GM23338 (cell line): ENCODE results near the gene SLC12A7. TPM values are rescaled to one million over a fixed set of nuclear protein-coding genes. Genes with fewer than 3 reads are reported as not detected.

ENCODE experiments used
- ATAC-seq: fragments of 200-7000 bp; cut with Tn5 transposase; 3 replicates; pipeline ENCODE4 v1.9.1; 2020
- DNase-seq: peaks from one replicate; pipeline ENCODE4 v3.0.0-alpha.2; 2015; ENCODE audit warnings: low spot score
- H2AFZ ChIP-seq: fragments of 200-600 bp; sonication (generic); 2 replicates; pipeline ENCODE4 v1.8.0; 2016; ENCODE audit warnings: antibody characterized with exemption, mild to moderate bottlenecking, moderate library complexity
- H3F3A ChIP-seq: fragments of 200-600 bp; sonication (generic); replicated peaks from 2 replicates; pipeline ENCODE4 v1.8.0; 2017; ENCODE audit warnings: antibody characterized with exemption, mixed run types, low read depth
- H3K27ac ChIP-seq: fragments of 200-600 bp; sonication (generic); 2 replicates; pipeline ENCODE4 v1.6.1; 2016; ENCODE audit warnings: low read depth
- H3K27me3 ChIP-seq: fragments of 200-600 bp; sonication (generic); 2 replicates; pipeline ENCODE4 v1.8.0; 2016; ENCODE audit warnings: mild to moderate bottlenecking, mixed run types, moderate library complexity; ENCODE audit not compliant: insufficient read depth
- H3K36me3 ChIP-seq: fragments of 200-600 bp; sonication (generic); 2 replicates; pipeline ENCODE4 v1.8.0; 2016; ENCODE audit warnings: mild to moderate bottlenecking; ENCODE audit not compliant: insufficient read depth
- H3K4me1 ChIP-seq: fragments of 200-600 bp; sonication (generic); 2 replicates; pipeline ENCODE4 v1.8.0; 2016; ENCODE audit warnings: mild to moderate bottlenecking, moderate library complexity; ENCODE audit not compliant: insufficient read depth
- H3K4me2 ChIP-seq: fragments of 200-600 bp; sonication (generic); 2 replicates; pipeline ENCODE4 v1.7.1; 2017; ENCODE audit warnings: mixed run types
- H3K4me3 ChIP-seq: fragments of 200-600 bp; sonication (generic); 2 replicates; pipeline ENCODE4 v1.6.1; 2016; ENCODE audit warnings: mixed run types
- H3K79me2 ChIP-seq: fragments of 200-600 bp; sonication (generic); replicated peaks from 2 replicates; pipeline ENCODE4 v1.8.0; 2017; ENCODE audit warnings: mild to moderate bottlenecking; ENCODE audit not compliant: insufficient read depth
- H3K9me2 ChIP-seq: fragments of 200-600 bp; sonication (generic); 2 replicates; pipeline ENCODE4 v1.8.0; 2017; ENCODE audit not compliant: insufficient read depth
- H4K20me1 ChIP-seq: fragments of 200-600 bp; sonication (generic); replicated peaks from 2 replicates; pipeline ENCODE4 v1.8.0; 2017; ENCODE audit warnings: mild to moderate bottlenecking; ENCODE audit not compliant: insufficient read depth
- H3K27ac Mint-ChIP-seq: 2 replicates; pipeline ENCODE4 v1.8.0; 2020; ENCODE audit warnings: inconsistent platforms, mild to moderate bottlenecking, moderate library complexity, mixed read lengths
- H3K27me3 Mint-ChIP-seq: 3 replicates; pipeline ENCODE4 v1.8.0; 2022; ENCODE audit warnings: low read depth, mild to moderate bottlenecking, moderate library complexity, mixed read lengths, inconsistent platforms; ENCODE audit not compliant: insufficient read depth, poor library complexity
- H3K36me3 Mint-ChIP-seq: 3 replicates; pipeline ENCODE4 v1.8.0; 2021; ENCODE audit warnings: low read depth, mild to moderate bottlenecking, inconsistent platforms, moderate library complexity, mixed read lengths
- H3K4me1 Mint-ChIP-seq: 3 replicates; pipeline ENCODE4 v1.8.0; 2020; ENCODE audit warnings: mild to moderate bottlenecking, inconsistent platforms, mixed read lengths
- H3K4me3 Mint-ChIP-seq: 3 replicates; pipeline ENCODE4 v1.8.0; 2021; ENCODE audit warnings: moderate library complexity, mild to moderate bottlenecking, inconsistent platforms, mixed read lengths
- H3K9me3 Mint-ChIP-seq: 3 replicates; pipeline ENCODE4 v1.8.0; 2020; ENCODE audit warnings: moderate library complexity, mild to moderate bottlenecking, inconsistent platforms, mixed read lengths
- CREB1 ChIP-seq: fragments of 250-450 bp; sonication (Bioruptor Pico); IDR thresholded peaks from 2 replicates; pipeline ENCODE4 v1.5.0; 2020; ENCODE audit warnings: low read depth, mild to moderate bottlenecking, moderate library complexity
- EZH2 ChIP-seq: fragments of 200-600 bp; sonication (generic); IDR thresholded peaks from one replicate; pipeline ENCODE4 v1.8.0; 2017; ENCODE audit warnings: antibody characterized with exemption, mild to moderate bottlenecking, low read depth; ENCODE audit not compliant: unreplicated experiment
- JUNB ChIP-seq: IDR thresholded peaks from one replicate; pipeline ENCODE4 v1.6.1; 2016; ENCODE audit warnings: antibody characterized with exemption; ENCODE audit not compliant: unreplicated experiment
- NANOG ChIP-seq: IDR thresholded peaks from 2 replicates; pipeline ENCODE4 v1.6.1; 2016; ENCODE audit warnings: antibody characterized with exemption, borderline replicate concordance
- POLR2AphosphoS5 ChIP-seq: IDR thresholded peaks from 2 replicates; pipeline ENCODE4 v1.6.1; 2016; ENCODE audit warnings: antibody characterized with exemption, low read depth
- STAT1 ChIP-seq: IDR thresholded peaks from one replicate; pipeline ENCODE4 v1.6.1; 2016; ENCODE audit warnings: antibody characterized with exemption; ENCODE audit not compliant: unreplicated experiment
- ZNF114 ChIP-seq: fragments of 250-450 bp; sonication (Bioruptor Pico); IDR thresholded peaks from 2 replicates; pipeline ENCODE4 v1.5.0; 2020; ENCODE audit warnings: mild to moderate bottlenecking, moderate library complexity
- ZNF331 ChIP-seq: fragments of 250-450 bp; sonication (Bioruptor Pico); IDR thresholded peaks from 2 replicates; pipeline ENCODE4 v1.5.0; 2020; ENCODE audit warnings: low read depth, mild to moderate bottlenecking, moderate library complexity
- polyA plus RNA-seq: library from polyadenylated mRNA; unstranded; fragments of >200 nt; fragmentation: Nextera tagmentation; extraction: Ambion mirVana; gene quantifications from 2 replicates; pipeline ENCODE4 v1.2.1, GENCODE V29; 2016
- total RNA-seq: library from RNA; depleted of rRNA; stranded (reverse); fragments of >200 nt; shearing (Covaris generic); gene quantifications from 2 replicates; pipeline ENCODE4 v1.2.3, GENCODE V29; 2014
- TF ChIP-seq, protein P1 (sequence below): IDR thresholded peaks from 2 replicates; pipeline ENCODE4 v1.6.1; 2016; ENCODE audit warnings: antibody characterized with exemption
- TF ChIP-seq, protein P2 (sequence below): fragments of 250-450 bp; sonication (Bioruptor Pico); IDR thresholded peaks from 2 replicates; pipeline ENCODE4 v1.5.0; 2020; ENCODE audit warnings: mild to moderate bottlenecking, moderate library complexity
- TF ChIP-seq, protein P3 (sequence below): IDR thresholded peaks from one replicate; pipeline ENCODE4 v1.6.1; 2018; ENCODE audit warnings: antibody characterized with exemption; ENCODE audit not compliant: unreplicated experiment
- TF ChIP-seq, protein P4 (sequence below), 2 experiments: fragments of 200-600 bp in 1 of 2; sonication (generic) in 1 of 2; conservative IDR thresholded peaks; 2 replicates each; pipeline versions ENCODE4 v1.5.1 to v1.6.1; 2016 to 2017; ENCODE audit warnings: antibody characterized with exemption in 2 of 2, low read depth in 2 of 2, mild to moderate bottlenecking in 2 of 2, moderate library complexity in 1 of 2

The SLC12A7 gene
- total and polyA plus RNA-seq, 2 experiments from 2014 or later = 7.4 to 32.2 TPM

DNA sequence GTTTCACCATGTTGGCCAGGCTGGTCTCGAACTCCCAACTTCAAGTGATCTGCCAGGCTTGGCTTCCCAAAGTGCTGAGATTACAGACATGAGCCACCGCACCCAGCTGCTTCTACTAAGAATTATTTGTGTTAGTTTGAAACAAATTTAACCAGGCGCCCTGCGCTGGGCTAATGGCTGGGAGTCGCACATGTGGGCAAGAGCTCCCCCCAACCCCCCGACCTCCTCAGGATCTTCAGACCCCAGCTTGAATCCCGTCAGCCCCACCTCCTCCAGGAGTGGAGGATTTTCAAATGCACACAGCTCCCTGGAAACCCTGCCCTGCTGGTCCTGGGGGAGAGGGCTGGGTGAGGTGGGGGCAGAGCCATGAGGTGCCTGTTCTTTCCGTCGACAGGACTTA lies 21.2 kb upstream of the SLC12A7 start:
- H3K79me2 ChIP-seq = no peaks in the 10 kb centered on the region
- H3K27ac ChIP-seq = no peak overlapping the region
- Mint-ChIP-seq H3K4me3 (no peak overlapping the region), H3K9me3 (peaks cover 5% of the 10 kb centered on the region; the same call in 2 of the 3 replicates), H3K4me1 (peaks cover 24% of the 10 kb centered on the region), H3K27ac (no peak overlapping the region), H3K36me3 (no peaks in the 10 kb centered on the region), H3K27me3 (peaks cover 18% of the 10 kb centered on the region)
- H4K20me1 ChIP-seq = no peaks in the 10 kb centered on the region
- ATAC-seq (no peak), DNase-seq (no peak)
- no peaks in the 10 kb centered on the region for H3K9me2 ChIP-seq
- H2AFZ ChIP-seq = no peak overlapping the region
- TF ChIP-seq EZH2 (no peak), STAT1 (no peak), ZNF114 (CRISPR knock-in tag) (no peak), CREB1 (no peak), JUNB (no peak), NANOG (no peak), POLR2AphosphoS5 (no peak), ZNF331 (CRISPR knock-in tag) (no peak)
- TF ChIP-seq, protein P1, sequence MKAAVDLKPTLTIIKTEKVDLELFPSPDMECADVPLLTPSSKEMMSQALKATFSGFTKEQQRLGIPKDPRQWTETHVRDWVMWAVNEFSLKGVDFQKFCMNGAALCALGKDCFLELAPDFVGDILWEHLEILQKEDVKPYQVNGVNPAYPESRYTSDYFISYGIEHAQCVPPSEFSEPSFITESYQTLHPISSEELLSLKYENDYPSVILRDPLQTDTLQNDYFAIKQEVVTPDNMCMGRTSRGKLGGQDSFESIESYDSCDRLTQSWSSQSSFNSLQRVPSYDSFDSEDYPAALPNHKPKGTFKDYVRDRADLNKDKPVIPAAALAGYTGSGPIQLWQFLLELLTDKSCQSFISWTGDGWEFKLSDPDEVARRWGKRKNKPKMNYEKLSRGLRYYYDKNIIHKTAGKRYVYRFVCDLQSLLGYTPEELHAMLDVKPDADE = no peak
- TF ChIP-seq, protein P2, sequence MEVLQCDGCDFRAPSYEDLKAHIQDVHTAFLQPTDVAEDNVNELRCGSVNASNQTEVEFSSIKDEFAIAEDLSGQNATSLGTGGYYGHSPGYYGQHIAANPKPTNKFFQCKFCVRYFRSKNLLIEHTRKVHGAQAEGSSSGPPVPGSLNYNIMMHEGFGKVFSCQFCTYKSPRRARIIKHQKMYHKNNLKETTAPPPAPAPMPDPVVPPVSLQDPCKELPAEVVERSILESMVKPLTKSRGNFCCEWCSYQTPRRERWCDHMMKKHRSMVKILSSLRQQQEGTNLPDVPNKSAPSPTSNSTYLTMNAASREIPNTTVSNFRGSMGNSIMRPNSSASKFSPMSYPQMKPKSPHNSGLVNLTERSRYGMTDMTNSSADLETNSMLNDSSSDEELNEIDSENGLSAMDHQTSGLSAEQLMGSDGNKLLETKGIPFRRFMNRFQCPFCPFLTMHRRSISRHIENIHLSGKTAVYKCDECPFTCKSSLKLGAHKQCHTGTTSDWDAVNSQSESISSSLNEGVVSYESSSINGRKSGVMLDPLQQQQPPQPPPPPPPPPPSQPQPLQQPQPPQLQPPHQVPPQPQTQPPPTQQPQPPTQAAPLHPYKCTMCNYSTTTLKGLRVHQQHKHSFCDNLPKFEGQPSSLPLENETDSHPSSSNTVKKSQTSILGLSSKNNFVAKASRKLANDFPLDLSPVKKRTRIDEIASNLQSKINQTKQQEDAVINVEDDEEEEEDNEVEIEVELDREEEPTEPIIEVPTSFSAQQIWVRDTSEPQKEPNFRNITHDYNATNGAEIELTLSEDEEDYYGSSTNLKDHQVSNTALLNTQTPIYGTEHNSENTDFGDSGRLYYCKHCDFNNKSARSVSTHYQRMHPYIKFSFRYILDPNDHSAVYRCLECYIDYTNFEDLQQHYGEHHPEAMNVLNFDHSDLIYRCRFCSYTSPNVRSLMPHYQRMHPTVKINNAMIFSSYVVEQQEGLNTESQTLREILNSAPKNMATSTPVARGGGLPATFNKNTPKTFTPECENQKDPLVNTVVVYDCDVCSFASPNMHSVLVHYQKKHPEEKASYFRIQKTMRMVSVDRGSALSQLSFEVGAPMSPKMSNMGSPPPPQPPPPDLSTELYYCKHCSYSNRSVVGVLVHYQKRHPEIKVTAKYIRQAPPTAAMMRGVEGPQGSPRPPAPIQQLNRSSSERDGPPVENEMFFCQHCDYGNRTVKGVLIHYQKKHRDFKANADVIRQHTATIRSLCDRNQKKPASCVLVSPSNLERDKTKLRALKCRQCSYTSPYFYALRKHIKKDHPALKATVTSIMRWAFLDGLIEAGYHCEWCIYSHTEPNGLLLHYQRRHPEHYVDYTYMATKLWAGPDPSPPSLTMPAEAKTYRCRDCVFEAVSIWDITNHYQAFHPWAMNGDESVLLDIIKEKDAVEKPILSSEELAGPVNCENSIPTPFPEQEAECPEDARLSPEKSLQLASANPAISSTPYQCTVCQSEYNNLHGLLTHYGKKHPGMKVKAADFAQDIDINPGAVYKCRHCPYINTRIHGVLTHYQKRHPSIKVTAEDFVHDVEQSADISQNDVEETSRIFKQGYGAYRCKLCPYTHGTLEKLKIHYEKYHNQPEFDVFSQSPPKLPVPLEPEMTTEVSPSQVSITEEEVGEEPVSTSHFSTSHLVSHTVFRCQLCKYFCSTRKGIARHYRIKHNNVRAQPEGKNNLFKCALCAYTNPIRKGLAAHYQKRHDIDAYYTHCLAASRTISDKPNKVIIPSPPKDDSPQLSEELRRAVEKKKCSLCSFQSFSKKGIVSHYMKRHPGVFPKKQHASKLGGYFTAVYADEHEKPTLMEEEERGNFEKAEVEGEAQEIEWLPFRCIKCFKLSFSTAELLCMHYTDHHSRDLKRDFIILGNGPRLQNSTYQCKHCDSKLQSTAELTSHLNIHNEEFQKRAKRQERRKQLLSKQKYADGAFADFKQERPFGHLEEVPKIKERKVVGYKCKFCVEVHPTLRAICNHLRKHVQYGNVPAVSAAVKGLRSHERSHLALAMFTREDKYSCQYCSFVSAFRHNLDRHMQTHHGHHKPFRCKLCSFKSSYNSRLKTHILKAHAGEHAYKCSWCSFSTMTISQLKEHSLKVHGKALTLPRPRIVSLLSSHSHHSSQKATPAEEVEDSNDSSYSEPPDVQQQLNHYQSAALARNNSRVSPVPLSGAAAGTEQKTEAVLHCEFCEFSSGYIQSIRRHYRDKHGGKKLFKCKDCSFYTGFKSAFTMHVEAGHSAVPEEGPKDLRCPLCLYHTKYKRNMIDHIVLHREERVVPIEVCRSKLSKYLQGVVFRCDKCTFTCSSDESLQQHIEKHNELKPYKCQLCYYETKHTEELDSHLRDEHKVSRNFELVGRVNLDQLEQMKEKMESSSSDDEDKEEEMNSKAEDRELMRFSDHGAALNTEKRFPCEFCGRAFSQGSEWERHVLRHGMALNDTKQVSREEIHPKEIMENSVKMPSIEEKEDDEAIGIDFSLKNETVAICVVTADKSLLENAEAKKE (CRISPR knock-in tag) = no peak
- TF ChIP-seq, protein P3, sequence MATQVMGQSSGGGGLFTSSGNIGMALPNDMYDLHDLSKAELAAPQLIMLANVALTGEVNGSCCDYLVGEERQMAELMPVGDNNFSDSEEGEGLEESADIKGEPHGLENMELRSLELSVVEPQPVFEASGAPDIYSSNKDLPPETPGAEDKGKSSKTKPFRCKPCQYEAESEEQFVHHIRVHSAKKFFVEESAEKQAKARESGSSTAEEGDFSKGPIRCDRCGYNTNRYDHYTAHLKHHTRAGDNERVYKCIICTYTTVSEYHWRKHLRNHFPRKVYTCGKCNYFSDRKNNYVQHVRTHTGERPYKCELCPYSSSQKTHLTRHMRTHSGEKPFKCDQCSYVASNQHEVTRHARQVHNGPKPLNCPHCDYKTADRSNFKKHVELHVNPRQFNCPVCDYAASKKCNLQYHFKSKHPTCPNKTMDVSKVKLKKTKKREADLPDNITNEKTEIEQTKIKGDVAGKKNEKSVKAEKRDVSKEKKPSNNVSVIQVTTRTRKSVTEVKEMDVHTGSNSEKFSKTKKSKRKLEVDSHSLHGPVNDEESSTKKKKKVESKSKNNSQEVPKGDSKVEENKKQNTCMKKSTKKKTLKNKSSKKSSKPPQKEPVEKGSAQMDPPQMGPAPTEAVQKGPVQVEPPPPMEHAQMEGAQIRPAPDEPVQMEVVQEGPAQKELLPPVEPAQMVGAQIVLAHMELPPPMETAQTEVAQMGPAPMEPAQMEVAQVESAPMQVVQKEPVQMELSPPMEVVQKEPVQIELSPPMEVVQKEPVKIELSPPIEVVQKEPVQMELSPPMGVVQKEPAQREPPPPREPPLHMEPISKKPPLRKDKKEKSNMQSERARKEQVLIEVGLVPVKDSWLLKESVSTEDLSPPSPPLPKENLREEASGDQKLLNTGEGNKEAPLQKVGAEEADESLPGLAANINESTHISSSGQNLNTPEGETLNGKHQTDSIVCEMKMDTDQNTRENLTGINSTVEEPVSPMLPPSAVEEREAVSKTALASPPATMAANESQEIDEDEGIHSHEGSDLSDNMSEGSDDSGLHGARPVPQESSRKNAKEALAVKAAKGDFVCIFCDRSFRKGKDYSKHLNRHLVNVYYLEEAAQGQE = no peak
- TF ChIP-seq, protein P4, sequence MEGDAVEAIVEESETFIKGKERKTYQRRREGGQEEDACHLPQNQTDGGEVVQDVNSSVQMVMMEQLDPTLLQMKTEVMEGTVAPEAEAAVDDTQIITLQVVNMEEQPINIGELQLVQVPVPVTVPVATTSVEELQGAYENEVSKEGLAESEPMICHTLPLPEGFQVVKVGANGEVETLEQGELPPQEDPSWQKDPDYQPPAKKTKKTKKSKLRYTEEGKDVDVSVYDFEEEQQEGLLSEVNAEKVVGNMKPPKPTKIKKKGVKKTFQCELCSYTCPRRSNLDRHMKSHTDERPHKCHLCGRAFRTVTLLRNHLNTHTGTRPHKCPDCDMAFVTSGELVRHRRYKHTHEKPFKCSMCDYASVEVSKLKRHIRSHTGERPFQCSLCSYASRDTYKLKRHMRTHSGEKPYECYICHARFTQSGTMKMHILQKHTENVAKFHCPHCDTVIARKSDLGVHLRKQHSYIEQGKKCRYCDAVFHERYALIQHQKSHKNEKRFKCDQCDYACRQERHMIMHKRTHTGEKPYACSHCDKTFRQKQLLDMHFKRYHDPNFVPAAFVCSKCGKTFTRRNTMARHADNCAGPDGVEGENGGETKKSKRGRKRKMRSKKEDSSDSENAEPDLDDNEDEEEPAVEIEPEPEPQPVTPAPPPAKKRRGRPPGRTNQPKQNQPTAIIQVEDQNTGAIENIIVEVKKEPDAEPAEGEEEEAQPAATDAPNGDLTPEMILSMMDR (conservative IDR thresholded peaks at IDR 0.05; ENCODE audit: low read depth in 2 of 2) = no peak
- no peak overlapping the region for H3K4me3 ChIP-seq
- H3K4me1 ChIP-seq = no peaks in the 10 kb centered on the region
- no peaks in the 10 kb centered on the region for H3F3A ChIP-seq
- no peak overlapping the region for H3K4me2 ChIP-seq
- H3K27me3 ChIP-seq = no peaks in the 10 kb centered on the region
- no peaks in the 10 kb centered on the region for H3K36me3 ChIP-seq
